Cardiac fibroblast (primary cell): Measurements from ENCODE around the gene TRIB2.

Experiments
- DNase-seq, 2 donors: peaks; one replicate each; pipeline versions ENCODE4 v3.0.0 to v3.0.0-alpha.2; 2010; ENCODE audit warnings: low read depth in 2 of 2
- H3K4me3 ChIP-seq, 2 donors: replicated peaks in 1 of 2; 1 replicate in 1 of 2; 2 replicates in 1 of 2; pipeline ENCODE4 v1.5.1; 2011; ENCODE audit warnings: low read depth in 2 of 2, low read length in 2 of 2, mild to moderate bottlenecking in 2 of 2, moderate library complexity in 1 of 2
- TF ChIP-seq, protein P1 (sequence below): IDR thresholded peaks from one replicate; pipeline ENCODE4 v1.5.1; 2011; ENCODE audit warnings: low read depth, mild to moderate bottlenecking, low read length, inconsistent platforms

Gene TRIB2

DNA sequence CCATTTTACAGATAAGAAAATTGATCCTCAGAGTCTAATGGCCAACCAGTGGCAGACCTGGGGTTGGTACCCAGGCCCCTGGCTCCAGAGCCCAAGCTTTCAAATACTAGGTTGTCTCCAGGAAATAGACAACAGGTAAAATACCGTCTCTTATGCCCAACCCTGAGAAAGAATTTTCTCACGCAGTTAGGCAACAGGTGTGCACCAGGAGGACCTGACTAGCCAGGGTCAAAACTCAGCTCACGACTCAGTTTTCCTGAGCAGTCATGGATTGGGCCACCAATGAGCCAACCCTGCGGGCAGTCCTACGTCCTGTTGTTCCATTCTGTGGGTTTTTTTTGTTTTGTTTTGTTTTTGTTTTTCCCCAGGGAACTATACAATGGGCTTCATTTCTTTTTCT lies 13.5 kb downstream of the TRIB2 start:
- no peak overlapping the region for H3K4me3 ChIP-seq
- TF ChIP-seq, protein P1, sequence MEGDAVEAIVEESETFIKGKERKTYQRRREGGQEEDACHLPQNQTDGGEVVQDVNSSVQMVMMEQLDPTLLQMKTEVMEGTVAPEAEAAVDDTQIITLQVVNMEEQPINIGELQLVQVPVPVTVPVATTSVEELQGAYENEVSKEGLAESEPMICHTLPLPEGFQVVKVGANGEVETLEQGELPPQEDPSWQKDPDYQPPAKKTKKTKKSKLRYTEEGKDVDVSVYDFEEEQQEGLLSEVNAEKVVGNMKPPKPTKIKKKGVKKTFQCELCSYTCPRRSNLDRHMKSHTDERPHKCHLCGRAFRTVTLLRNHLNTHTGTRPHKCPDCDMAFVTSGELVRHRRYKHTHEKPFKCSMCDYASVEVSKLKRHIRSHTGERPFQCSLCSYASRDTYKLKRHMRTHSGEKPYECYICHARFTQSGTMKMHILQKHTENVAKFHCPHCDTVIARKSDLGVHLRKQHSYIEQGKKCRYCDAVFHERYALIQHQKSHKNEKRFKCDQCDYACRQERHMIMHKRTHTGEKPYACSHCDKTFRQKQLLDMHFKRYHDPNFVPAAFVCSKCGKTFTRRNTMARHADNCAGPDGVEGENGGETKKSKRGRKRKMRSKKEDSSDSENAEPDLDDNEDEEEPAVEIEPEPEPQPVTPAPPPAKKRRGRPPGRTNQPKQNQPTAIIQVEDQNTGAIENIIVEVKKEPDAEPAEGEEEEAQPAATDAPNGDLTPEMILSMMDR: no peak
- no peak for DNase-seq

DNA sequence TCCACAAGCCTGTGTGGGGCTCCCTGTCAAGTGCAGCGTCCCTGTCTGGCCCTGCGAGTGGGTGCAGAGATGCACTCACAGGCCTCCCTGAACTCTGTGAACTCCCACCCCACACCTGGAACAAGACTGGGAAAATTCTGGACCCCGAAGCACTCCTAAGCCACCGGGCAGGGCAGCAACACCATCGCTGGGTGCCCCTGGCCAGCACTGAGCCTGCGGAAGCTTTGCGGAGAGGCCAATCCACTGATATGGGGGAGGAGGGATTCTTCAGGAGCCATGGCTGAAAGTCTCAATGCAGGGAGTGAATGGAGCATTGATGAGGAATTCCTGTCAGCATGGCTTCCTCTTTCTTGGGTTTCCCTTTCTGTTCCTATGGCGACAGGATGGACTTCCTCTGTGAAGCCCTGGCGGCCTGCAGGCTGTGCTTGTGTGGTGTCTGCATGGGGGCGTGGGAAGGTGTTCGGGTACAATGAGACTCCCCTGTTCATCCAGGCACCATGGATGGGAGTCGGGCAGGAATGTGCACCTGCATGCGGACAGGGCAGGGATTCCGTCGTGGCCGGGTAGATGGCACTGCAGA lies 15.1 kb downstream of the TRIB2 start:
- TF ChIP-seq, protein P1: no peak
- DNase-seq: no peak
- H3K4me3 ChIP-seq: no peak overlapping the region

DNA sequence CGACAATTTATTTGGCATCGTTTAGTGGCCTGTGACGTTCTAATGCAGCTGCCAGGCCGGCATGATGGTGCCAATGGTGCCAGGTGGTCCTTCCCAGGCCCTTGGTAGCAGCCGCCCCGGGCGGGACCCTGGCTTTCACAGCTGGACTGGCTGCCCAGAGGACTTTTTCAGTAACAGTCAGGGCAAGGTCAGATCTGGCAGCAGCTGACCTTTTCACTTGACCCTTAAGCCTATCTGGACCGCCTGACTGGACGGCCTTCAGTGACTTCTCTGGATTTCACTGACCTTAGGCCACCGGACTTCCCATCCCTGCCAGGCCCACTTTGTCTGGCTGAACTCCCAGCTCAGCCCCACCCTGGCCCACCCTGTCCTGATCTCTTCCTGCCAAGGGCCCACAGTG lies 15.9 kb downstream of the TRIB2 start:
- TF ChIP-seq, protein P1: no peak
- no peak overlapping the region for H3K4me3 ChIP-seq
- DNase-seq: no peak

DNA sequence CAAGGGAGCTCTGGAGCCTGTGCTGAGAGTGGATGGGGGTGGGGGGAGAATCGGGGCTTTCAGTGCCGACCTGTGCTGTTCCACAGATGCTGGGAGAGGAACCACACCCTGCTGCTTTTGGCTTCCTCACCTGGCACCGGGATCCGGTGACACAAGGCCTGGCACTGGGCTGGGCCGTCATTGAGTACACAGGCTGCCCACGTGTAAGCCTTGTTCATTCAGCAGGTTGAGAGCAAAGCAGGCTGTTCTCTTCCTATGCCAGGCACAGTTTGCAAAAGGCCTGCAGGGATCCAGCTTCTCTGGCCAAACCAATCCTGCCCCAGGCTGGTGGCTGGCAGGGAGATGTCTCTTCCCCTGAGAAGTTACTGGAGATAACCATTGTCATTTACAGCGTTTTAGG lies 17.1 kb downstream of the TRIB2 start:
- TF ChIP-seq, protein P1: no peak
- DNase-seq: no peak
- no peak overlapping the region for H3K4me3 ChIP-seq

DNA sequence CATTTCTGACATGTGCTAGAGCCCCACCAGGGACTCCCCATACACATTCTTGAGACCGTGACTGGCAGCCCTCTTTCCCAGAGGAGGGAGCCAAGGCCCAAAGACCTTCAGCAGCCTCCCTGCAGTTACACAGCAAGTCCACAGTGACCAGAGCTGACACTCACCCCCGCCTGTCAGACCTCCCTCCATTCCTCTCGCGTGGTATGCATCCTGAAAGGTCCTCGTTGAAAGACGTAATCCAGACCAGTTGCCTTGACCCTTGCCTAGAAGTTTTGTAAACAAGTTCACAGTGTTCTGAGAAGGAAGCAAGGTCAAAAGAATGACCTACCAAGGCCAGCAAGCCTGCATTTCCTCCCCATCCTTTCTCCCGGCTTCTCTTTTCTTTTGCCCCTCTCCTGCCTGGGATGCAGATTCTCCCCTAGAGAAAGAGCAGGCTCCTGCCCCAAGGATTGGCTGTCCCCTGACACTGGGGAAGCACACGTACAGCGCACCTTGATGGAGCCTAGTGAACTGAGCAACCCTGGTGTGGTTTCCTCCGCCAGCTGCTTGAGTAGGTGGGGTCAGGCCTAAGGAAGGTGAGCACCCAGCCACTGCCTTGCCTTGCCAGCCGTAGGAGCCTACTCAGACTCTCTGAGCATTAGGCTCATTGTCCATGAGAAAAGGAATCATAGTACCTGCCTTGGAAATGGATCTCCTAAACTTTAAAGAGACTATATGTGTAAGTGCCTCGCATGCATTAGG lies 18.3 kb downstream of the TRIB2 start:
- H3K4me3 ChIP-seq: no peak overlapping the region
- DNase-seq: peak in 1 of 2 donors; percentile 36

DNA sequence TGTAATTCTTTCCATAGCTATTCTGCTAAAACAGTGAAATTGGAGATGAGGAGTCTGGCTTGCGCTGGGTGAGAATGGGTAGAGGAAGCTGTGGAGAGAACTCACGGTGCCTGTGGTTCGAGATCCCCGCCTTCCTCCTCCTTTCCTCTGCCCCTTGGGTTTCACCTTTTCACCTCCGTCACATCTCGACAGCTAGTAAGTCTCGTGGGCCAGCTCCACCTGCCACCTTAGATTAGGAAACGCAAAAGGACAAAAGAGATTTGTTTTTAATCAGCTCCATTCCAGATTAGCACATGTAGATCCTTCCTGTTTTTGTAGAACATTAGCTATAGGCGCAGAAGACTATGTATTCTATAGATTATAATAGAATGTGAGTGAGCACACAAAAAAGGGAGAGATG lies 20.6 kb downstream of the TRIB2 start:
- DNase-seq: no peak
- H3K4me3 ChIP-seq: no peak overlapping the region
- TF ChIP-seq, protein P1: no peak

More for the DNA sequence above, 18.3 kb downstream of the TRIB2 start:
- TF ChIP-seq, protein P1: no peak
